Uterus (tissue), 4 donors: ENCODE measurements around the gene SEMA3D. TPM values are rescaled to one million over a fixed set of nuclear protein-coding genes. Genes with fewer than 3 reads are reported as not detected.

Experiments used
- DNase-seq, 2 donors: peaks; one replicate each; pipeline ENCODE4 v3.0.0-alpha.2; 2019 to 2020
- H3K27ac ChIP-seq, 2 donors: fragments of 200-600 bp; sonication (generic); 1 replicate in 1 of 2; 2 replicates in 1 of 2; pipeline ENCODE4 v1.5.1; 2016 to 2018
- H3K27me3 ChIP-seq, 2 donors: fragments of 200-600 bp; sonication (generic); one replicate each; pipeline ENCODE4 v1.5.1; 2018 to 2019; ENCODE audit warnings: control low read depth in 1 of 2
- H3K36me3 ChIP-seq, 2 donors: fragments of 200-600 bp; sonication (generic); one replicate each; pipeline ENCODE4 v1.5.1; 2019; ENCODE audit warnings: control low read depth in 1 of 2
- H3K4me1 ChIP-seq, 2 donors: fragments of 200-600 bp; sonication (generic); one replicate each; pipeline ENCODE4 v1.5.1; 2018 to 2019; ENCODE audit warnings: control low read depth in 1 of 2
- H3K4me3 ChIP-seq, 2 donors: fragments of 200-600 bp; sonication (generic); 1 replicate in 1 of 2; 2 replicates in 1 of 2; pipeline ENCODE4 v1.5.1; 2018 to 2019; ENCODE audit warnings: mild to moderate bottlenecking in 1 of 2
- H3K9me3 ChIP-seq, 2 donors: fragments of 200-600 bp; sonication (generic); one replicate each; pipeline ENCODE4 v1.5.1; 2019; ENCODE audit warnings: control low read depth in 1 of 2
- CTCF ChIP-seq, 4 experiments: fragments of 200-600 bp in 2 of 4; fragments of 450-650 bp in 2 of 4; sonication (generic) in 2 of 4; IDR thresholded peaks; one replicate each; pipeline ENCODE4 v1.5.1; 2016 to 2019; ENCODE audit warnings: antibody characterized with exemption in 4 of 4, mild to moderate bottlenecking in 2 of 4, moderate library complexity in 1 of 4
- POLR2A ChIP-seq, 2 donors: fragments of 450-650 bp; IDR thresholded peaks; one replicate each; pipeline ENCODE4 v1.6.1; 2016; ENCODE audit warnings: antibody characterized with exemption in 2 of 2, mild to moderate bottlenecking in 1 of 2, moderate library complexity in 1 of 2
- intact Hi-C: fragments of 100-400 bp; cut with DNase I; formaldehyde crosslinking; loops from one replicate; pipeline ENCODE4 v1.15.1; 2023; ENCODE audit warnings: low total_unique reads
- total RNA-seq, 4 donors: library from RNA; depleted of rRNA in 3 of 4; stranded (reverse); fragments of >200 nt in 3 of 4; gene quantifications; one replicate each; pipeline versions ENCODE4 v1.1.0 to v1.2.4, GENCODE V29; 2014 to 2023
- donor health status: DM: yes; HTN: yes; CAD: no.

Gene SEMA3D
- total RNA-seq, 4 donors from 2014 or later: 7.1 to 68.6 (median 20.4) TPM

- no peak overlapping the region for H3K27ac ChIP-seq
- H3K4me3 ChIP-seq: no peak overlapping the region
- intact Hi-C loops: no loop called here
- no peaks in the 10 kb centered on the region for H3K4me1 ChIP-seq
- no peaks in the 10 kb centered on the region for H3K36me3 ChIP-seq
- no peak for DNase-seq
- TF ChIP-seq POLR2A (IDR thresholded peaks at IDR 0.05): no peak
- TF ChIP-seq CTCF (IDR thresholded peaks at IDR 0.05): no peak
- no peaks in the 10 kb centered on the region for H3K27me3 ChIP-seq
- H3K9me3 ChIP-seq: no peaks in the 10 kb centered on the region
Measured at GRCh38 chr7:85090143-85090542, 96.7 kb downstream of the SEMA3D start.

- TF ChIP-seq POLR2A (IDR thresholded peaks at IDR 0.05) (no peak), CTCF (IDR thresholded peaks at IDR 0.05) (no peak)
- Histone ChIP-seq H3K4me3 (no peak overlapping the region), H3K36me3 (no peaks in the 10 kb centered on the region), H3K27ac (no peak overlapping the region), H3K9me3 (no peaks in the 10 kb centered on the region), H3K4me1 (no peaks in the 10 kb centered on the region), H3K27me3 (no peaks in the 10 kb centered on the region)
- intact Hi-C loops: no loop called here
- no peak for DNase-seq
Measured at GRCh38 chr7:85081846-85082245, 105.0 kb downstream of the SEMA3D start.

- Histone ChIP-seq H3K4me1 (no peaks in the 10 kb centered on the region), H3K27ac (no peak overlapping the region), H3K27me3 (no peaks in the 10 kb centered on the region), H3K36me3 (no peaks in the 10 kb centered on the region), H3K9me3 (no peaks in the 10 kb centered on the region), H3K4me3 (no peak overlapping the region)
- intact Hi-C loops: no loop called here
- no peak for TF ChIP-seq CTCF (IDR thresholded peaks at IDR 0.05)
- no peak for TF ChIP-seq POLR2A (IDR thresholded peaks at IDR 0.05)
- no peak for DNase-seq
Measured at GRCh38 chr7:85081392-85081791, 105.5 kb downstream of the SEMA3D start.

DNA sequence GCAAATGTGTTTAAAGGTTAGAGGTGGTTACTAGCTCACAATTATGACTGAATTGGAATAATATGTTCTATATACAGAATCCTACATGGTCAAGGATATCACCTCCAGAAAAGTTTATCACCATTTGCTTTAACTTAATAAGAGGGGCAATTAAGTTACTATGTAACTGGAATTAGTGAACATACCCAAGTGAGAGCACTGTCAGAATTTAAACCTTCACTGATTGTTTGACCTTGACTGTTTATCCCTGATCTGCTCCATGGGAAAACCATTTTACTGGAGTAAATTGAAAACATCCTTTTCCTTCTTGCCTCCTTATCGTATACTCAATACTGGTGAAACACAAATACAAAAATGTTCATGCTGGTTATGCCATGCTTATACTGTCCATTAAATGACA lies 107.4 kb downstream of the SEMA3D start:
- Histone ChIP-seq H3K36me3 (no peaks in the 10 kb centered on the region), H3K27me3 (no peaks in the 10 kb centered on the region), H3K4me1 (no peaks in the 10 kb centered on the region), H3K27ac (no peak overlapping the region), H3K4me3 (no peak overlapping the region), H3K9me3 (no peaks in the 10 kb centered on the region)
- no peak for TF ChIP-seq POLR2A (IDR thresholded peaks at IDR 0.05)
- intact Hi-C loops: no loop called here
- no peak for DNase-seq

DNA sequence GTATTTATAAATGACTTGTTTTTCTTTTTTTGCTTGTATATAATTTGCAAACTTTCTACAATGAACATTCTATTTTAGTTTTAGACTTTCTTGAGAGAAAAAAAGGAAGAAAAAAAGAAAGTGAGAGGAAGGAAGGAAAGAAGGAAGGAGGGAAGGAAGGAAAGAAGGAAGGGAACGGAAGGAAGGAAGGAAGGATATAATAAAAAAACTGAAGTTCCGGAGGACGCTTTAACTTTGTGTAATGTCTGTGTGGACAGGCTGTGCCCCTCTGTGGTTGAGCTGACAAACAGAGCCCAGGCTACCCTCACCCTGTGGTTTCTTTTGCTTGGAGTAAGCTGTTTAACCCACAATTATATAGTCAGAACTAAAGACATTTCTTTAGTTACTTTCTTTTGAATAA lies 108.7 kb downstream of the SEMA3D start:
- intact Hi-C loops: no loop called here

More for the DNA sequence above, 108.7 kb downstream of the SEMA3D start:
- no peaks in the 10 kb centered on the region for H3K27me3 ChIP-seq
- H3K4me1 ChIP-seq: no peaks in the 10 kb centered on the region
- H3K27ac ChIP-seq: no peak overlapping the region
- no peak overlapping the region for H3K4me3 ChIP-seq
- no peaks in the 10 kb centered on the region for H3K36me3 ChIP-seq
- no peaks in the 10 kb centered on the region for H3K9me3 ChIP-seq
- DNase-seq: no peak
- no peak for TF ChIP-seq POLR2A (IDR thresholded peaks at IDR 0.05)
- TF ChIP-seq CTCF (IDR thresholded peaks at IDR 0.05): no peak
